HEK293 (cell line): ENCODE data around the gene BCS1L.

Experiments used
- CTCF ChIP-seq: fragments of 450-650 bp; formaldehyde crosslinking; IDR thresholded peaks from 2 replicates; pipeline ENCODE4 v1.5.1; 2016; ENCODE audit warnings: missing biosample characterization, missing genetic modification characterization
- ZFP41 ChIP-seq: fragments of 450-650 bp; formaldehyde crosslinking; IDR thresholded peaks from 2 replicates; pipeline ENCODE4 v1.5.1; 2016; ENCODE audit warnings: missing biosample characterization, missing genetic modification characterization, borderline replicate concordance
- ZFP69B ChIP-seq: fragments of 450-650 bp; formaldehyde crosslinking; IDR thresholded peaks from 2 replicates; pipeline ENCODE4 v1.5.1; 2016; ENCODE audit warnings: missing biosample characterization, missing genetic modification characterization
- ZNF274 ChIP-seq, 2 experiments: fragments of 200-500 bp in 1 of 2; fragments of 450-650 bp in 1 of 2; sonication (Bioruptor generic) in 1 of 2; formaldehyde crosslinking in 1 of 2; IDR thresholded peaks; 2 replicates each; pipeline versions ENCODE4 v1.5.1 to v1.6.1; 2014 to 2016; ENCODE audit warnings: borderline replicate concordance in 1 of 2, inconsistent platforms in 1 of 2, low read length in 1 of 2, missing biosample characterization in 1 of 2, missing genetic modification characterization in 1 of 2
- ZNF350 ChIP-seq: fragments of 450-650 bp; formaldehyde crosslinking; IDR thresholded peaks from 2 replicates; pipeline ENCODE4 v1.5.0; 2017; ENCODE audit warnings: missing biosample characterization, mild to moderate bottlenecking, missing genetic modification characterization
- ZNF433 ChIP-seq: fragments of 450-650 bp; formaldehyde crosslinking; IDR thresholded peaks from 2 replicates; pipeline ENCODE4 v1.5.1; 2016; ENCODE audit warnings: missing biosample characterization, missing genetic modification characterization, low read depth
- ZNF488 ChIP-seq: fragments of 450-650 bp; formaldehyde crosslinking; IDR thresholded peaks from 2 replicates; pipeline ENCODE4 v1.5.1; 2016; ENCODE audit warnings: missing biosample characterization, missing genetic modification characterization
- ZNF514 ChIP-seq: fragments of 450-650 bp; formaldehyde crosslinking; IDR thresholded peaks from 2 replicates; pipeline ENCODE4 v1.5.1; 2016; ENCODE audit warnings: missing biosample characterization, missing genetic modification characterization
- ZNF548 ChIP-seq: fragments of 450-650 bp; formaldehyde crosslinking; IDR thresholded peaks from 2 replicates; pipeline ENCODE4 v1.5.1; 2016; ENCODE audit warnings: missing biosample characterization, missing genetic modification characterization
- TF ChIP-seq, protein P1 (sequence below): sonication (generic); formaldehyde crosslinking; IDR thresholded peaks from 2 replicates; pipeline ENCODE4 v1.8.1; 2022; ENCODE audit warnings: mild to moderate bottlenecking, moderate library complexity, missing genetic modification reagents
- TF ChIP-seq, protein P2 (sequence below): fragments of 450-650 bp; formaldehyde crosslinking; IDR thresholded peaks from 2 replicates; pipeline ENCODE4 v1.5.1; 2016; ENCODE audit warnings: missing biosample characterization, missing genetic modification characterization

DNA sequence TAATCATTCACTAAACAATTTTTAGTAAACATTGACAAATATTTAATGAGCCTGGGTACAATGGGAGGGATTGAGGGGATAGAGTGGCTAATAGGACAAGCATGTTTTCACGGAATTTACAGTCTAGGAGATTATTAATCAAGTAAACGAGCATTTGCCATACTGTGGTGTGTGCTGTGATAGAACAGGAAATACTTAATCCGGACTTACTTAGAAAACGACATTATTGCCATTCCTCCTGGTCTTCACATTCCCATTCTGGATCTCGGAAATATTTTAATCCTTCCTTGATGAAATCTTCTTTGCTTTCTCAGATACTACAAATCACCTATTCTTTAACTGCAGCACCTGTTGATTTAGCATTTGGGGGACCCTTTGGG, 52.1 kb downstream of the BCS1L start:
- TF ChIP-seq CTCF (no peak), ZNF488 (tag by site-specific recombination) (no peak), ZNF274 (IDR thresholded peaks at IDR 0.05; ENCODE audit: low read length) (no peak), ZNF274 (tag by site-specific recombination; IDR thresholded peaks at IDR 0.05; ENCODE audit: borderline replicate concordance) (no peak), ZNF548 (tag by site-specific recombination) (no peak), ZNF433 (tag by site-specific recombination) (no peak), ZFP69B (tag by site-specific recombination) (no peak), ZFP41 (tag by site-specific recombination) (no peak), ZNF350 (tag by site-specific recombination) (no peak), ZNF514 (no peak)
- TF ChIP-seq, protein P1, sequence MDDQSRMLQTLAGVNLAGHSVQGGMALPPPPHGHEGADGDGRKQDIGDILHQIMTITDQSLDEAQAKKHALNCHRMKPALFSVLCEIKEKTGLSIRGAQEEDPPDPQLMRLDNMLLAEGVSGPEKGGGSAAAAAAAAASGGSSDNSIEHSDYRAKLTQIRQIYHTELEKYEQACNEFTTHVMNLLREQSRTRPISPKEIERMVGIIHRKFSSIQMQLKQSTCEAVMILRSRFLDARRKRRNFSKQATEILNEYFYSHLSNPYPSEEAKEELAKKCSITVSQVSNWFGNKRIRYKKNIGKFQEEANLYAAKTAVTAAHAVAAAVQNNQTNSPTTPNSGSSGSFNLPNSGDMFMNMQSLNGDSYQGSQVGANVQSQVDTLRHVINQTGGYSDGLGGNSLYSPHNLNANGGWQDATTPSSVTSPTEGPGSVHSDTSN (CRISPR knock-in tag), result no peak
- TF ChIP-seq, protein P2, sequence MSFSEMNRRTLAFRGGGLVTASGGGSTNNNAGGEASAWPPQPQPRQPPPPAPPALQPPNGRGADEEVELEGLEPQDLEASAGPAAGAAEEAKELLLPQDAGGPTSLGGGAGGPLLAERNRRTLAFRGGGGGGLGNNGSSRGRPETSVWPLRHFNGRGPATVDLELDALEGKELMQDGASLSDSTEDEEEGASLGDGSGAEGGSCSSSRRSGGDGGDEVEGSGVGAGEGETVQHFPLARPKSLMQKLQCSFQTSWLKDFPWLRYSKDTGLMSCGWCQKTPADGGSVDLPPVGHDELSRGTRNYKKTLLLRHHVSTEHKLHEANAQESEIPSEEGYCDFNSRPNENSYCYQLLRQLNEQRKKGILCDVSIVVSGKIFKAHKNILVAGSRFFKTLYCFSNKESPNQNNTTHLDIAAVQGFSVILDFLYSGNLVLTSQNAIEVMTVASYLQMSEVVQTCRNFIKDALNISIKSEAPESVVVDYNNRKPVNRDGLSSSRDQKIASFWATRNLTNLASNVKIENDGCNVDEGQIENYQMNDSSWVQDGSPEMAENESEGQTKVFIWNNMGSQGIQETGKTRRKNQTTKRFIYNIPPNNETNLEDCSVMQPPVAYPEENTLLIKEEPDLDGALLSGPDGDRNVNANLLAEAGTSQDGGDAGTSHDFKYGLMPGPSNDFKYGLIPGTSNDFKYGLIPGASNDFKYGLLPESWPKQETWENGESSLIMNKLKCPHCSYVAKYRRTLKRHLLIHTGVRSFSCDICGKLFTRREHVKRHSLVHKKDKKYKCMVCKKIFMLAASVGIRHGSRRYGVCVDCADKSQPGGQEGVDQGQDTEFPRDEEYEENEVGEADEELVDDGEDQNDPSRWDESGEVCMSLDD (tag by site-specific recombination), result no peak
